Measurements from ENCODE around the gene DAAM2. TPM values are rescaled to one million over a fixed set of nuclear protein-coding genes. Genes with fewer than 3 reads are reported as not detected.

DAAM2 gene
- total and polyA plus RNA-seq, 9 of the 15 experiments (the other 6 are each of a cell fraction or from before 2014, with no cell fraction given): 0.01 to 0.07 TPM; not detected in 7

GRCh38 chr6:39849228-39849627 is 57.1 kb downstream of the DAAM2 start:
- in situ Hi-C loops (cut with MboI) (no loop called here), intact Hi-C loops (cut with micrococcal nuclease) (no loop called here)
- Histone ChIP-seq H3K27me3 (ENCODE audit: control insufficient read depth in 2 of 2, insufficient read depth in 2 of 2, low read length in 2 of 2) (peaks cover 2 to 33% of the 10 kb centered on the region in 2 experiments; a peak in 1 of 5 replicates), H2AFZ (ENCODE audit: low read depth, low read length) (no peak overlapping the region), H4K20me1 (replicated peaks; ENCODE audit: control insufficient read depth, insufficient read depth, low read length) (peaks cover 6% of the 10 kb centered on the region; the same call in 1 of the 2 replicates), H3K4me1 (replicated peaks in 1 of 2; ENCODE audit: control insufficient read depth in 2 of 2, insufficient read depth in 2 of 2, low read length in 2 of 2) (no peaks in the 10 kb centered on the region), H3K27ac (ENCODE audit: extremely low read depth, low read depth, low read length) (no peak overlapping the region), H3K4me2 (ENCODE audit: insufficient read depth, low read length) (no peak overlapping the region), H3K9me3 (replicated peaks; ENCODE audit: control insufficient read depth, insufficient read depth, low read depth, low read length) (no peaks in the 10 kb centered on the region), H3K4me3 (no peak overlapping the region), H3K79me2 (ENCODE audit: control insufficient read depth, insufficient read depth, low read length) (no peaks in the 10 kb centered on the region), H3K36me3 (ENCODE audit: control insufficient read depth, insufficient read depth, low read length) (no peaks in the 10 kb centered on the region), H3K9ac (ENCODE audit: insufficient read depth in 1 of 2, low read depth in 2 of 2, low read length in 2 of 2) (no peak overlapping the region), H3K9me1 (ENCODE audit: control insufficient read depth, insufficient read depth, low read length) (no peaks in the 10 kb centered on the region)
- FAIRE-seq (no peak), DNase-seq (ENCODE audit: extremely low read depth in 1 of 4, low spot score in 3 of 4) (no peak), ATAC-seq (no peak)
- CTCF ChIA-PET (ENCODE audit: low intra/inter-chr PET ratio): no interaction called here
- TF ChIP-seq TFE3 (CRISPR knock-in tag; IDR thresholded peaks at IDR 0.05): no peak
- TF ChIP-seq MEF2A (IDR thresholded peaks at IDR 0.05; ENCODE audit: control insufficient read depth, low read depth, low read length): no peak
- no peak for TF ChIP-seq RBM22 (IDR thresholded peaks at IDR 0.05; ENCODE audit: low read depth, low read length, poor library complexity, severe bottlenecking)
- no peak for TF ChIP-seq ASH1L (IDR thresholded peaks at IDR 0.05; ENCODE audit: borderline replicate concordance, low read depth, partially characterized antibody)
- TF ChIP-seq BRF1 (IDR thresholded peaks at IDR 0.05; ENCODE audit: borderline replicate concordance, extremely low read depth, insufficient read length): no peak
- no peak for TF ChIP-seq BCL6 (CRISPR knock-in tag; IDR thresholded peaks at IDR 0.05)
- TF ChIP-seq NBN (IDR thresholded peaks at IDR 0.05; ENCODE audit: low read depth): no peak
- TF ChIP-seq EWSR1 (IDR thresholded peaks at IDR 0.05; ENCODE audit: borderline replicate concordance, low read depth, partially characterized antibody): no peak
- no peak for TF ChIP-seq TCFL5 (CRISPR knock-in tag; conservative IDR thresholded peaks at IDR 0.05)
- TF ChIP-seq STAT5B (CRISPR knock-in tag; IDR thresholded peaks at IDR 0.05): no peak
- TF ChIP-seq ZNF324 (CRISPR knock-in tag; IDR thresholded peaks at IDR 0.05): no peak
- POLR2A ChIA-PET: no interaction called here
- WGBS (ENCODE audit: insufficient coverage, low coverage, missing lambda C conversion rate): 2% methylated on average over 3 of the region's 3 CpGs
- no TSS peak for BruUV-seq (replicated peaks)
